Astrocyte of the cerebellum (primary cell): ENCODE results near the gene USH1G.

Experiments
- DNase-seq: peaks from one replicate; pipeline ENCODE4 v3.0.0-alpha.2; 2011; ENCODE audit warnings: low read depth
- H3K4me3 ChIP-seq: 2 replicates; pipeline ENCODE4 v1.5.1; 2011; ENCODE audit warnings: mild to moderate bottlenecking, low read depth, low read length, moderate library complexity
- in situ Hi-C: cut with HindIII; loops from 2 replicates; pipeline ENCODE4 v1.10.0; 2017; ENCODE audit warnings: low sequenced_read_pairs
- TF ChIP-seq, protein P1 (sequence below): IDR thresholded peaks from 2 replicates; pipeline ENCODE4 v1.5.1; 2012; ENCODE audit warnings: low read length, low read depth, moderate library complexity, mild to moderate bottlenecking; ENCODE audit errors: missing control alignments

USH1G gene

DNA sequence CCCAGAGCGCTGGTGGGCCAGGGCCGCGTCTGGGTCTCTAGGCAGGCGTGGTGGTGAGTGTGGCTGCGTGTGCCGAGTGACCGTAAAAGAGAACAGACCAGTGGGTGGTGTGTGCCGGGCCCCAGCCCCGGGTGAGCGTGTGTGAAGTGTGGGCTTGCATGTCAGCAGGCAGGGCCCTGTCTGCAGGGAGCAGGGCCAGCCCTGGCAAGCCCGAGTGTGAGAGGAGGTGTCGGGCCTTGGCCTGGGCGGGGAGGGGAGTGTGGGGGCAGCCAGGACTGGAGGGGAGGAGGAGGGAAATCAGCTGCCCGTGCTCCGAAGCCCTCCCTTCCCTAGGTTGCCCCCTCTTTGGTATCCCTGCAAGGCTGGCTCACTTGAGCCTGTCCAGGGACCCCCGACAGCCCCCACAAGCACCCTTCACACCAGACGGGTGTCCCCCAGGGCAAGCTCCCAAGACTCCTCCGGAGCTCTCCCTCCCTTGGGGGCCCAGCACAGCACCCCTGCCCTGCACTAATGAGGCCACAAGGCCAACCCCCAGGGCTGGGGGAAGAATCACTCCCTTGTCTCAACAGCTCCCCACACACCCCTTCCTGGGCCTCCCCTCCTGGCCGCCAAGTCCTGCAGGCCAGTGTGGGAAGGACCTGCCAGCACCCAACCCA lies 1.9 kb downstream of the USH1G start:
- in situ Hi-C loops: no loop called here
- no peak for DNase-seq
- no peak overlapping the region for H3K4me3 ChIP-seq
- TF ChIP-seq, protein P1, sequence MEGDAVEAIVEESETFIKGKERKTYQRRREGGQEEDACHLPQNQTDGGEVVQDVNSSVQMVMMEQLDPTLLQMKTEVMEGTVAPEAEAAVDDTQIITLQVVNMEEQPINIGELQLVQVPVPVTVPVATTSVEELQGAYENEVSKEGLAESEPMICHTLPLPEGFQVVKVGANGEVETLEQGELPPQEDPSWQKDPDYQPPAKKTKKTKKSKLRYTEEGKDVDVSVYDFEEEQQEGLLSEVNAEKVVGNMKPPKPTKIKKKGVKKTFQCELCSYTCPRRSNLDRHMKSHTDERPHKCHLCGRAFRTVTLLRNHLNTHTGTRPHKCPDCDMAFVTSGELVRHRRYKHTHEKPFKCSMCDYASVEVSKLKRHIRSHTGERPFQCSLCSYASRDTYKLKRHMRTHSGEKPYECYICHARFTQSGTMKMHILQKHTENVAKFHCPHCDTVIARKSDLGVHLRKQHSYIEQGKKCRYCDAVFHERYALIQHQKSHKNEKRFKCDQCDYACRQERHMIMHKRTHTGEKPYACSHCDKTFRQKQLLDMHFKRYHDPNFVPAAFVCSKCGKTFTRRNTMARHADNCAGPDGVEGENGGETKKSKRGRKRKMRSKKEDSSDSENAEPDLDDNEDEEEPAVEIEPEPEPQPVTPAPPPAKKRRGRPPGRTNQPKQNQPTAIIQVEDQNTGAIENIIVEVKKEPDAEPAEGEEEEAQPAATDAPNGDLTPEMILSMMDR: no peak

DNA sequence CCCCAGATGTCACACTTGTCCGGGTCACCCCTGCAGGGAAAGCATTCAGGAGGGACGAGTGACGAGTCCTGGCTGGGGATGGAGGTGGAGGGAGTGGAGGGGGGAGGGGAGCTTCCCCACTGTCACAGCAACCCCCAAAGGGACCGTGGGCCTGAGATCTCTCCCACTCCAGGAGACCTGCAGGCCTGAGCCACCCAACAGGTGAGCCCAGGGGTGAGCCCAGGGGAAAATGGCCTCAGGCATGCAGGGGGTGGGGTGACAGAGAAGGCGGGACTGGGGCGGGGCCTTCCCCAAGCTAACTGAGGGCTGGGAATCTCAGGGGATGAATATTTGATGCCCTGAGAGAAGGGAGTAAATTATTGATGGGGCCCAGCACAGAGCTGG lies 2.4 kb downstream of the USH1G start:
- in situ Hi-C loops: no loop called here

GRCh38 chr17:74920306-74920620 lies 2.8 kb downstream of the USH1G start:
- H3K4me3 ChIP-seq: no peak overlapping the region
- DNase-seq: no peak
- in situ Hi-C loops: no loop called here
- TF ChIP-seq, protein P1: no peak

More for the DNA sequence above, 2.4 kb downstream of the USH1G start:
- TF ChIP-seq, protein P1: no peak
- no peak for DNase-seq
- no peak overlapping the region for H3K4me3 ChIP-seq

DNA sequence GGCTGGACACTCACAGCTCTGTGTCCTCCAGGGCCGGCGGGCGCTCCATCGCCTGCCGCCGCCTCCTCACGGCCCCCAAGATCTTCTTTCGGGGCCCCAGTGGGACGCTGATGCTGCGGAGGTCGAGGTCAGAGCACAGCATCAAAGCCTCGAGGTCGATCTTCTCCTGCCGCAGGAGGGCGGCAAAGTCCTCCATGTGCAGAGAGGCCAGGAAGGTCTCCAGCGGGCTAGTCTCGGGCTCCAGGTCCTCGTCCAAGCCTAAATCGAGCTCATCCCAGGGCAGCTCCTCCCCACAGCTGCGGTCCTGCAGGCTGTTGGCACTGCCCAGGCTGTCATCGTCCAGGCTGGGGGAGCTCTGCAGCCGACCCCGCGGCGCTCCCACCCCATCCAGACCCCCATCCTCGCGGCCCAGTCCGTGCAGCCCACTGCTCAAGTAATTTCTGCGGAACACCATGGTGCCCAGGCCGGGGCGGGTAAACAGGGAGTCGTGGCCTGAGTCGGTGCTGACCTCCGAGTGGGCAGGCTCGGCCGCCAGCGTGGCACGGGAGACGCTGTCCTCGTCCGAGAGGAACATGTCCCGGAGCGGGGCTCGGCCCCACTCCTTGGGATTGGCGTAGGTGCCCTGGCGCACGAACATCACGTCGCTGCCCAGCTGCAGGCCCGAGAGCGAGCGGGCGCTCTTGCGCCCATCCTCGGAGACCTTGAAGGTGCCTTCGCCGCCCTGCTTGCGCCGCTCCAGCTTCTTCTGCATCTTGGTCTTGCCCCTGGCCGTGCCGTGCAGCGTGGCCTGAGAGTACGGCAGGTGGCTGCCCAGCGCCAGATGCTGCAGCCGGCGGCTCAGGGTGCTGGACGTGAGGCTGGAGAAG lies 3.4 kb downstream of the USH1G start:
- TF ChIP-seq, protein P1: peak; percentile 13
- no peak for DNase-seq
- H3K4me3 ChIP-seq: no peak overlapping the region
- in situ Hi-C loops: no loop called here

DNA sequence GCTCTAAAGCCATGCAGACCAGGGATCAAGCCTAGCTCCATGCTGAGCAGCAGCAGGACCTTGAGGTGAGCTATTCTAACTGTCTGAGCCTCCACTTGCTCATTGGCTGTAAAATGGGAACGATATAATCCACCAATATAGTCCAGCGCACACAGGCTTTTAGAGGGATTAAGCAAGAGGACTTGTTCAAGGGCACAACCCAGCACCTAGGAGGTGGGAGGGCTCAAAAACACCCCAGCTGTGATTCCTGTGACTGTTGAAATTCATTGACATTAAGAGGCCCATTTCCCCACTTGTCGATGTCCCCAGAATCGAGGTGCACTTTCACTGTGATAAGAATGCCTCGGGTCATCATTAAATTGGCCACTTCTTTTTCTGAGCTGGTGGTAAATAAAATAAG lies 4.1 kb downstream of the USH1G start:
- DNase-seq: no peak
- TF ChIP-seq, protein P1: no peak
- H3K4me3 ChIP-seq: no peak overlapping the region
- in situ Hi-C loops: no loop called here

- DNase-seq: no peak
- TF ChIP-seq, protein P1: no peak
- no peak overlapping the region for H3K4me3 ChIP-seq
- in situ Hi-C loops: no loop called here
Observed at GRCh38 chr17:74917430-74917829, 5.6 kb downstream of the USH1G start.
